GM23248 (cell line): ENCODE data around the gene CACNA1D. TPM values are rescaled to one million over a fixed set of nuclear protein-coding genes. Genes with fewer than 3 reads are reported as not detected.

Experiments used
- DNase-seq: peaks from one replicate; pipeline ENCODE4 v3.0.0-alpha.2; 2015
- H2AFZ ChIP-seq: fragments of 200-600 bp; sonication (generic); 2 replicates; pipeline ENCODE4 v1.6.1; 2016; ENCODE audit warnings: antibody characterized with exemption
- H3F3A ChIP-seq: fragments of 200-600 bp; sonication (generic); 2 replicates; pipeline ENCODE4 v1.6.1; 2016; ENCODE audit warnings: mild to moderate bottlenecking, antibody characterized with exemption, mixed run types; ENCODE audit not compliant: insufficient read depth
- H3K27ac ChIP-seq: fragments of 200-600 bp; sonication (generic); 2 replicates; pipeline ENCODE4 v1.5.1; 2016; ENCODE audit warnings: mild to moderate bottlenecking
- H3K27me3 ChIP-seq: fragments of 200-600 bp; sonication (generic); replicated peaks from 2 replicates; pipeline ENCODE4 v1.6.1; 2016; ENCODE audit warnings: mild to moderate bottlenecking; ENCODE audit not compliant: insufficient read depth
- H3K36me3 ChIP-seq: fragments of 200-600 bp; sonication (generic); 2 replicates; pipeline ENCODE4 v1.6.1; 2016; ENCODE audit warnings: low read depth, mild to moderate bottlenecking
- H3K4me1 ChIP-seq: fragments of 200-600 bp; sonication (generic); 2 replicates; pipeline ENCODE4 v1.6.1; 2016; ENCODE audit warnings: mild to moderate bottlenecking; ENCODE audit not compliant: insufficient read depth
- H3K4me2 ChIP-seq: fragments of 200-600 bp; sonication (generic); one replicate; pipeline ENCODE4 v1.6.1; 2016; ENCODE audit warnings: mild to moderate bottlenecking; ENCODE audit not compliant: unreplicated experiment
- H3K4me3 ChIP-seq: fragments of 200-600 bp; sonication (generic); 2 replicates; pipeline ENCODE4 v1.5.1; 2016; ENCODE audit warnings: mild to moderate bottlenecking
- H3K79me2 ChIP-seq: fragments of 200-600 bp; sonication (generic); 2 replicates; pipeline ENCODE4 v1.6.1; 2016; ENCODE audit warnings: mild to moderate bottlenecking; ENCODE audit not compliant: insufficient read depth
- H3K9ac ChIP-seq: fragments of 200-600 bp; sonication (generic); 2 replicates; pipeline ENCODE4 v1.6.1; 2016; ENCODE audit warnings: mild to moderate bottlenecking
- H3K9me2 ChIP-seq: fragments of 200-600 bp; sonication (generic); 2 replicates; pipeline ENCODE4 v1.6.1; 2016; ENCODE audit warnings: mixed run types, mild to moderate bottlenecking, moderate library complexity; ENCODE audit not compliant: insufficient read depth
- H3K9me3 ChIP-seq: fragments of 200-600 bp; sonication (generic); one replicate; pipeline ENCODE4 v1.6.1; 2017; ENCODE audit warnings: low read depth
- H4K20me1 ChIP-seq: fragments of 200-600 bp; sonication (generic); 2 replicates; pipeline ENCODE4 v1.6.0; 2016; ENCODE audit not compliant: insufficient read depth
- EZH2 ChIP-seq: fragments of 200-600 bp; sonication (generic); IDR thresholded peaks from 2 replicates; pipeline ENCODE4 v1.6.1; 2018; ENCODE audit warnings: antibody characterized with exemption, mild to moderate bottlenecking; ENCODE audit not compliant: insufficient read depth, poor library complexity, severe bottlenecking
- EZH2phosphoT487 ChIP-seq: fragments of 200-600 bp; sonication (generic); IDR thresholded peaks from 2 replicates; pipeline ENCODE4 v1.6.1; 2018; ENCODE audit warnings: antibody characterized with exemption, moderate library complexity, mild to moderate bottlenecking, low read depth; ENCODE audit not compliant: insufficient read depth
- WGBS, 2 experiments: methylation state at CpG; one replicate each; pipeline ENCODE4 v1.1.6; 2015 to 2017; ENCODE audit warnings: low lambda C conversion rate in 2 of 2, low coverage in 1 of 2; ENCODE audit errors: missing lambda C conversion rate in 2 of 2; 5-methylcytosine and 5-hydroxymethylcytosine counted together
- in situ Hi-C: fragments of 300-500 bp; cut with MboI; formaldehyde crosslinking; loops from 2 replicates; pipeline ENCODE4 v1.15.0; 2020
- polyA plus RNA-seq: library from polyadenylated mRNA; unstranded; fragments of >200 nt; fragmentation: Nextera tagmentation; extraction: Ambion mirVana; gene quantifications from 2 replicates; pipeline ENCODE4 v1.2.1, GENCODE V29; 2016
- total RNA-seq: library from RNA; depleted of rRNA; stranded (reverse); fragments of >200 nt; shearing (Covaris generic); gene quantifications from 2 replicates; pipeline ENCODE4 v1.2.3, GENCODE V29; 2014

CACNA1D gene
- total and polyA plus RNA-seq, 2 experiments from 2014 or later: not detected

- H3K27ac ChIP-seq: no peak overlapping the region
- TF ChIP-seq EZH2phosphoT487 (no peak), EZH2 (no peak)
- H3K9ac ChIP-seq: no peak overlapping the region
- WGBS, 2 experiments: 0 to 5% methylated on average over 3 of the region's 3 CpGs
- no peaks in the 10 kb centered on the region for H3K4me1 ChIP-seq
- H3K4me3 ChIP-seq: no peak overlapping the region
- no peaks in the 10 kb centered on the region for H3K36me3 ChIP-seq
- no peak for DNase-seq
- H3K9me3 ChIP-seq: no peaks in the 10 kb centered on the region
- no peak overlapping the region for H3K4me2 ChIP-seq
- H4K20me1 ChIP-seq: no peaks in the 10 kb centered on the region
- peaks cover 2% of the 10 kb centered on the region; the same call in 1 of the 2 replicates for H3K27me3 ChIP-seq
- no peaks in the 10 kb centered on the region for H3K79me2 ChIP-seq
- in situ Hi-C loops: no loop called here
- no peak overlapping the region for H2AFZ ChIP-seq
- H3F3A ChIP-seq: no peaks in the 10 kb centered on the region
- no peaks in the 10 kb centered on the region for H3K9me2 ChIP-seq
Observed at GRCh38 chr3:53485675-53486403, 8.6 kb upstream of the CACNA1D start.

GRCh38 chr3:53486961-53487654, 7.3 kb upstream of the CACNA1D start:
- Histone ChIP-seq H2AFZ (no peak overlapping the region), H4K20me1 (no peaks in the 10 kb centered on the region), H3K79me2 (no peaks in the 10 kb centered on the region), H3K27ac (no peak overlapping the region), H3K9ac (no peak overlapping the region), H3K36me3 (no peaks in the 10 kb centered on the region), H3K27me3 (peaks cover 7% of the 10 kb centered on the region), H3K4me3 (no peak overlapping the region), H3K4me2 (no peak overlapping the region), H3F3A (no peaks in the 10 kb centered on the region), H3K4me1 (no peaks in the 10 kb centered on the region), H3K9me2 (no peaks in the 10 kb centered on the region), H3K9me3 (no peaks in the 10 kb centered on the region)
- no peak for TF ChIP-seq EZH2
- no peak for TF ChIP-seq EZH2phosphoT487
- DNase-seq: no peak
- in situ Hi-C loops: no loop called here
- WGBS, 2 experiments: 76 to 83% methylated on average over 6 of the region's 6 CpGs

- in situ Hi-C loops: no loop called here
- H3K9me3 ChIP-seq: no peaks in the 10 kb centered on the region
- 87 to 93% methylated on average over 2 of the region's 2 CpGs for WGBS, 2 experiments
- H3K27ac ChIP-seq: no peak overlapping the region
- H3K79me2 ChIP-seq: no peaks in the 10 kb centered on the region
- H3K4me2 ChIP-seq: no peak overlapping the region
- H3K9ac ChIP-seq: no peak overlapping the region
- peaks cover 22% of the 10 kb centered on the region for H3K27me3 ChIP-seq
- TF ChIP-seq EZH2: no peak
- DNase-seq: no peak
- H3K9me2 ChIP-seq: no peaks in the 10 kb centered on the region
- no peaks in the 10 kb centered on the region for H3K4me1 ChIP-seq
- H3F3A ChIP-seq: no peaks in the 10 kb centered on the region
- H3K4me3 ChIP-seq: no peak overlapping the region
- H4K20me1 ChIP-seq: no peaks in the 10 kb centered on the region
- H3K36me3 ChIP-seq: no peaks in the 10 kb centered on the region
- H2AFZ ChIP-seq: no peak overlapping the region
Observed at GRCh38 chr3:53489386-53489785, 5.0 kb upstream of the CACNA1D start.

- Histone ChIP-seq H3K9ac (no peak overlapping the region), H3K79me2 (no peaks in the 10 kb centered on the region), H3K36me3 (no peaks in the 10 kb centered on the region), H2AFZ (no peak overlapping the region), H4K20me1 (no peaks in the 10 kb centered on the region), H3K27me3 (peaks cover 23% of the 10 kb centered on the region), H3K27ac (no peak overlapping the region), H3K4me1 (no peaks in the 10 kb centered on the region), H3K4me3 (no peak overlapping the region), H3K4me2 (no peak overlapping the region), H3K9me2 (no peaks in the 10 kb centered on the region), H3F3A (no peaks in the 10 kb centered on the region), H3K9me3 (no peaks in the 10 kb centered on the region)
- whole genome bisulfite sequencing, 2 experiments: 46 to 52% methylated on average over 6 to 7 of the region's 7 CpGs
- in situ Hi-C loops: no loop called here
- no peak for DNase-seq
- TF ChIP-seq EZH2phosphoT487 (no peak), EZH2 (no peak)
Observed at GRCh38 chr3:53489787-53490458, 4.5 kb upstream of the CACNA1D start.
